HEK293 (cell line): Measurements from ENCODE around the gene EHD3.

Experiments used
- CTCF ChIA-PET: fragments of 350-600 bp; formaldehyde crosslinking; extraction: SDS; loops from one replicate; lab custom pipeline; 2021; ENCODE audit warnings: antibody characterized with exemption; lab: Yijun Ruan, JAX
- POLR2A ChIA-PET: fragments of 300-600 bp; formaldehyde crosslinking; extraction: SDS; loops from one replicate; lab custom pipeline; 2020; ENCODE audit warnings: antibody characterized with exemption, inconsistent platforms; lab: Yijun Ruan, JAX
- H3K27ac ChIP-seq: fragments of 200-500 bp; sonication (Bioruptor generic); 2 replicates; pipeline ENCODE4 v1.5.1; 2014; ENCODE audit warnings: low read depth, low read length, control low read depth, inconsistent platforms; ENCODE audit errors: extremely low read depth
- H3K36me3 ChIP-seq, 2 experiments: fragments of 200-500 bp in 1 of 2; sonication (Bioruptor generic) in 1 of 2; 1 replicate in 1 of 2; 2 replicates in 1 of 2; pipeline ENCODE4 v1.5.1; 2014 to 2017; ENCODE audit warnings: inconsistent platforms in 2 of 2, low read length in 2 of 2; ENCODE audit not compliant: control insufficient read depth in 2 of 2, insufficient read depth in 1 of 2
- H3K4me1 ChIP-seq: fragments of 200-500 bp; sonication (Bioruptor generic); 2 replicates; pipeline ENCODE4 v1.5.1; 2014; ENCODE audit warnings: mild to moderate bottlenecking, low read length, inconsistent platforms; ENCODE audit not compliant: control insufficient read depth, insufficient read depth
- H3K4me3 ChIP-seq: 2 replicates; pipeline ENCODE4 v1.5.1; 2011; ENCODE audit warnings: low read depth, mild to moderate bottlenecking, control low read depth, low read length, moderate library complexity
- H3K9me3 ChIP-seq: fragments of 200-500 bp; sonication (Bioruptor generic); 2 replicates; pipeline ENCODE4 v1.5.1; 2014; ENCODE audit warnings: low read depth, low read length, inconsistent platforms; ENCODE audit not compliant: control insufficient read depth, insufficient read depth
- BCL11B ChIP-seq: fragments of 450-650 bp; formaldehyde crosslinking; IDR thresholded peaks from 2 replicates; pipeline ENCODE4 v1.5.1; 2016; ENCODE audit warnings: low read depth, missing biosample characterization, missing genetic modification characterization
- GLI4 ChIP-seq: fragments of 450-650 bp; formaldehyde crosslinking; IDR thresholded peaks from 2 replicates; pipeline ENCODE4 v1.5.1; 2016; ENCODE audit warnings: missing biosample characterization, missing genetic modification characterization
- HOXA7 ChIP-seq: sonication (generic); formaldehyde crosslinking; IDR thresholded peaks from 2 replicates; pipeline ENCODE4 v1.8.1; 2022; ENCODE audit warnings: missing genetic modification reagents, borderline replicate concordance
- SCRT1 ChIP-seq: fragments of 450-650 bp; formaldehyde crosslinking; IDR thresholded peaks from 2 replicates; pipeline ENCODE4 v1.5.1; 2016; ENCODE audit warnings: missing biosample characterization, missing genetic modification characterization, borderline replicate concordance
- TCF7L2 ChIP-seq: IDR thresholded peaks from 2 replicates; pipeline ENCODE4 v1.6.1; 2011; ENCODE audit warnings: low read depth, mild to moderate bottlenecking, inconsistent platforms, low read length, moderate library complexity, borderline replicate concordance
- ZBTB8A ChIP-seq: fragments of 450-650 bp; formaldehyde crosslinking; IDR thresholded peaks from 2 replicates; pipeline ENCODE4 v1.5.1; 2016; ENCODE audit warnings: missing biosample characterization, missing genetic modification characterization
- ZFHX2 ChIP-seq: fragments of 450-650 bp; formaldehyde crosslinking; conservative IDR thresholded peaks from 2 replicates; pipeline ENCODE4 v1.5.1; 2016; ENCODE audit warnings: missing biosample characterization, missing genetic modification characterization
- ZNF112 ChIP-seq: fragments of 450-650 bp; formaldehyde crosslinking; IDR thresholded peaks from 2 replicates; pipeline ENCODE4 v1.5.0; 2017; ENCODE audit warnings: missing biosample characterization, missing genetic modification characterization
- ZNF132 ChIP-seq: fragments of 450-650 bp; formaldehyde crosslinking; IDR thresholded peaks from 2 replicates; pipeline ENCODE4 v1.5.1; 2017; ENCODE audit warnings: missing biosample characterization, missing genetic modification characterization, borderline replicate concordance
- ZNF211 ChIP-seq: fragments of 450-650 bp; formaldehyde crosslinking; IDR thresholded peaks from 2 replicates; pipeline ENCODE4 v1.5.1; 2016; ENCODE audit warnings: low read depth, missing biosample characterization, missing genetic modification characterization
- ZNF280C ChIP-seq: fragments of 450-650 bp; formaldehyde crosslinking; IDR thresholded peaks from 2 replicates; pipeline ENCODE4 v1.5.1; 2016; ENCODE audit warnings: missing biosample characterization, missing genetic modification characterization
- ZNF354C ChIP-seq: fragments of 450-650 bp; formaldehyde crosslinking; IDR thresholded peaks from 2 replicates; pipeline ENCODE4 v1.5.1; 2016; ENCODE audit warnings: missing biosample characterization, missing genetic modification characterization, low read depth, borderline replicate concordance
- ZNF391 ChIP-seq: fragments of 450-650 bp; formaldehyde crosslinking; IDR thresholded peaks from 2 replicates; pipeline ENCODE4 v1.5.1; 2016; ENCODE audit warnings: low read depth, missing biosample characterization, missing genetic modification characterization, borderline replicate concordance
- ZNF513 ChIP-seq: fragments of 450-650 bp; IDR thresholded peaks from 2 replicates; pipeline ENCODE4 v1.5.1; 2018; ENCODE audit warnings: missing biosample characterization, missing genetic modification characterization
- ZNF530 ChIP-seq: fragments of 450-650 bp; formaldehyde crosslinking; IDR thresholded peaks from 2 replicates; pipeline ENCODE4 v1.5.1; 2016; ENCODE audit warnings: low read depth, missing biosample characterization, missing genetic modification characterization
- ZNF777 ChIP-seq: fragments of 450-650 bp; formaldehyde crosslinking; IDR thresholded peaks from 2 replicates; pipeline ENCODE4 v1.5.1; 2017; ENCODE audit warnings: missing biosample characterization, missing genetic modification characterization, borderline replicate concordance
- ZNF837 ChIP-seq: fragments of 450-650 bp; formaldehyde crosslinking; IDR thresholded peaks from 2 replicates; pipeline ENCODE4 v1.5.1; 2016; ENCODE audit warnings: missing biosample characterization, missing genetic modification characterization
- ZNF843 ChIP-seq: fragments of 450-650 bp; formaldehyde crosslinking; IDR thresholded peaks from 2 replicates; pipeline ENCODE4 v1.5.1; 2016; ENCODE audit warnings: missing biosample characterization, missing genetic modification characterization
- ZSCAN23 ChIP-seq: fragments of 450-650 bp; formaldehyde crosslinking; IDR thresholded peaks from 2 replicates; pipeline ENCODE4 v1.5.1; 2016; ENCODE audit warnings: missing biosample characterization, missing genetic modification characterization
- ZSCAN5A ChIP-seq: fragments of 450-650 bp; formaldehyde crosslinking; IDR thresholded peaks from 2 replicates; pipeline ENCODE4 v1.5.1; 2016; ENCODE audit warnings: missing biosample characterization, missing genetic modification characterization

The EHD3 gene

GRCh38 chr2:31269087-31269486 is 35.1 kb downstream of the EHD3 start:
- Histone ChIP-seq H3K27ac (no peak overlapping the region), H3K9me3 (no peaks in the 10 kb centered on the region), H3K36me3 (peaks cover 0 to 11% of the 10 kb centered on the region in 2 experiments; a peak in 1 of 3 replicates), H3K4me3 (no peak overlapping the region), H3K4me1 (no peaks in the 10 kb centered on the region)
- CTCF ChIA-PET = interaction anchor here (2.0 kb wide), 1 partner anchor 35 kb away, joined by 11 read pairs; the partner anchor contains the start of gene EHD3
- POLR2A ChIA-PET = no interaction called here
- no peak for TF ChIP-seq TCF7L2
- no peak for TF ChIP-seq ZNF843 (tag by site-specific recombination)
- TF ChIP-seq ZBTB8A (tag by site-specific recombination) = no peak
- no peak for TF ChIP-seq ZNF211 (tag by site-specific recombination)
- TF ChIP-seq ZNF112 = no peak
- no peak for TF ChIP-seq ZNF354C
- TF ChIP-seq GLI4 (tag by site-specific recombination) = no peak
- no peak for TF ChIP-seq ZSCAN23 (tag by site-specific recombination)

DNA sequence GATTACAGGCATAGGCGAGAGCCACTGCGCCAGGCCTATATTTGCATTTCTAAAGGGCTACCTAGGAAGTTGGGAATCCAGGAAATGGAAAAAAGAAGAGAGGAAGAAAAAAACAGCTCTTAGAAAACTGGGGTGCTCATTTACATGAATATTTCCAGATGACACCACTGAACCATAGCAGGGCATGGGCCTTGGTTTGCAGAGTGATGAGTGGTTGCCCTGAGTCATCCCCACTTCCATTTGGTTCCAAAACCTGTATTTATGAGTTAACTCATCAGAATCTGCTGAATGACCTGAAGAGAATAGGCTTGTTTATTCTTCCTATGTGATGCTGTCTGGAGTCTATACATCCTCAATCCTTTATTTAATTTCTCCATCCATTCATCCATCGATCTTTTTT is 36.2 kb downstream of the EHD3 start:
- POLR2A ChIA-PET = interaction anchor here (0.7 kb wide), 1 partner anchor 1009 kb away, joined by 3 read pairs; no protein-coding TSS in a partner anchor

More for the DNA sequence above, 36.2 kb downstream of the EHD3 start:
- Histone ChIP-seq H3K27ac (no peak overlapping the region), H3K36me3 (peaks cover 0 to 10% of the 10 kb centered on the region in 2 experiments; a peak in 1 of 3 replicates), H3K4me3 (no peak overlapping the region), H3K9me3 (no peaks in the 10 kb centered on the region), H3K4me1 (no peaks in the 10 kb centered on the region)
- TF ChIP-seq HOXA7 (CRISPR knock-in tag) (no peak), ZNF132 (tag by site-specific recombination) (no peak), ZFHX2 (tag by site-specific recombination) (no peak), ZNF391 (tag by site-specific recombination) (no peak), ZNF777 (tag by site-specific recombination) (no peak), ZNF513 (tag by site-specific recombination) (no peak), SCRT1 (tag by site-specific recombination) (no peak), ZSCAN5A (no peak), ZNF280C (tag by site-specific recombination) (no peak), ZSCAN23 (tag by site-specific recombination) (no peak), ZNF530 (tag by site-specific recombination) (no peak), ZNF837 (tag by site-specific recombination) (no peak), BCL11B (tag by site-specific recombination) (no peak)
- CTCF ChIA-PET = interaction anchor here (2.0 kb wide), 1 partner anchor 36 kb away, joined by 11 read pairs; the partner anchor contains the start of gene EHD3
